ENCODE results near the gene PROCA1.

GRCh38 chr17:28735242-28735722 lies 23.6 kb upstream of the PROCA1 start:
- TF ChIP-seq CTCF (IDR thresholded peaks at IDR 0.05; ENCODE audit: insufficient read depth, low read length, poor library complexity, severe bottlenecking), result no peak
- no peak for TF ChIP-seq EZH2phosphoT487 (conservative IDR thresholded peaks at IDR 0.05; ENCODE audit: low read length)

Measured in SU-DHL-6 (cell line).